Stimulated activated CD8-positive, alpha-beta memory T cell treated with anti-CD3 and anti-CD28 coated beads, Interleukin-12 subunit alpha, Interleukin-12 subunit beta, amount 100 ng/mL, for 4 hours (primary cell): ENCODE results near the gene EIF1.

ENCODE experiments used
- DNase-seq: peaks from one replicate; pipeline ENCODE4 v3.0.0-alpha.2; 2020; ENCODE audit warnings: low read depth

EIF1 gene

DNA sequence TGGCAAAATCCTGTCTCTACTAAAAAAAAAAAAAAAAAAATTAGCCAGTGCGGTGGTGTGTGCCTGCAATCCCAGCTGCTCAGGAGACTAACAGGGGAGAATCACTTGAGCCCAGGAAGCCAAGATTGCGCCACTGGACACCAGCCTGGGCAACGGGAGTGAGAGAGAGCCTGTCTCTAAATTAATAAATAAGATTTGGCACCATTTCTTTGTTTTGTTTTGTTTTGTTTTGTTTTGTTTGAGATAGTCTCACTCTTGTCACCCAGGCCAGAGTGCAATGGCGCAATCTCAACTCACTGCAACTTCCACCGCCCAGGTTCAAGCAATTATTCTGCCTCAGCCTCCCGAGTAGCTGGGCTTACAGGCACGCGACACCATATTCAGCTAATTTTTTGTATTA is 14.0 kb downstream of the EIF1 start:
- DNase-seq = no peak

DNA sequence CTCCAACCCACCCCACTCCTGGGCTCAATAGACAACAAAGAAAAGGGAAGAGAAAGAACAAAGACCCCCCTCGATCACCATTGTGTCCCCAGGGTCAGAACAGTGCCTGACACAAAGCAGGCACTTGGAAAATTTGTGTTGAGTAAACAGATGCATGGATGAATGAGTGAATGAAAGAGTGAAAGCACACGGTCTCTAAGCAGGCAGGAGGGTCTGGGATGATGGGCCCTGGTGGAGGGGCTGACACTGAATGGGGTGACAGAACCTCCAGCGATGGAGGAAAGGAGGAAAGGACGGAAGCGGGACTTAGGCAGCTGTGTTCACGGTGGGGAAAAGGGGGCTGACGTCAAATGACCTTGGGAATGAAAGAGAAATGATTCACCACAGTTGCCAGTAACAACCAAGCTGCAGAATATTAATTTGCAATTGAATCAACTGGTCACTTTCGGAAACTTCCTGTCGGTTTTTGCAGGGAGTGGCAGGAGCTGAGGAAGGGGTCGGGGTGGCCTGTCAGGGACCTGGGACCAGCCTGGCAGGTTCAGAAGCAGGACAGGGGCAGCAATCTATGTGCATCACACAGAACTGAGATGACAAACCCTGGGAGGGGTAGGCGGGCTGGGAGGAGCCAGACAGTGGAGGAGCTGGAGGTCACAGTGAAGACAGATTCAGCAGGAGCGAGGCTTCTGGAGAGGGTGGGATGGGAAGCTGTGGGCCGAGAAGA is 16.7 kb downstream of the EIF1 start:
- no peak for DNase-seq

DNA sequence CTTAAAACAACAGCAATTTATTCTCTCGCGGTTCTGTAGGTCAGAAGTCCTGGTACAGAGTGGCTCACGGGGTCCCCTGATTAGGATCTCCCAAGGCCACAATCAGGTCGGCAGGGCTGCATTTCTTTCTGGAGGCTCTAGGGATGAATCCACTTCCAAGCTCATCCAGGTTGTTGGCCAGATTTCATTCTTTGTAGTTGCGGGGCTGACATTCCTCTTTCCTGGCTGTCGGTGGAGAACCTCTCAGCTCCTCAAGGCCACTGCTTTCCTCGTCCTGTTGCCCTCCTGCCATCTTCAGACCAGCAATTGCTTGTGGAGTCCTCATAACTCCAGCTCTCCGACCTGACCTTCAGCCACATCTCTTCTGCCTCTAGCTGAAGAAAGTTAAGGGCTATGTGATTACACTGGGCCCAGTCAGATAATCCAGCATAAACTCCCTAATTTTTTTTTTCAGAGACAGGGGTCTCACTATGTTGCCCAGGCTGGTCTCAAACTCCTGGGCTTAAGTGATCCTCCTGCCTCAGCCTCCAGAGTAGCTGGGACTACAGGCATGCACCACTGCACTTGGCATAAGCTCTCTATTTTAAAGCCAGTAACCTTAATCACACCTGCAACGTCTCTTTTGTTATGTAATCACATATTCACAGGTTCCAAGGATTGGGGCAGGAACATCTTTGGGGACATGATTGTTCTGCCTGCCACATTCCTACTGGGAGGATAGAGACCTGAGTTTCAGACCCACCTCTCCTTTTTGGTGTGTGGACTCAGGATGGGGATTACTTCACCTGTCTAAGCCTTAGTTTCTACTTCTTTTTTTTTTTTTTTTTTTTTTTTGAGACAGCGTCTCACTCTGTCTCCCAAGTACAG is 19.4 kb downstream of the EIF1 start:
- DNase-seq = no peak

GRCh38 chr17:41710472-41711090 is 21.9 kb downstream of the EIF1 start:
- no peak for DNase-seq

DNA sequence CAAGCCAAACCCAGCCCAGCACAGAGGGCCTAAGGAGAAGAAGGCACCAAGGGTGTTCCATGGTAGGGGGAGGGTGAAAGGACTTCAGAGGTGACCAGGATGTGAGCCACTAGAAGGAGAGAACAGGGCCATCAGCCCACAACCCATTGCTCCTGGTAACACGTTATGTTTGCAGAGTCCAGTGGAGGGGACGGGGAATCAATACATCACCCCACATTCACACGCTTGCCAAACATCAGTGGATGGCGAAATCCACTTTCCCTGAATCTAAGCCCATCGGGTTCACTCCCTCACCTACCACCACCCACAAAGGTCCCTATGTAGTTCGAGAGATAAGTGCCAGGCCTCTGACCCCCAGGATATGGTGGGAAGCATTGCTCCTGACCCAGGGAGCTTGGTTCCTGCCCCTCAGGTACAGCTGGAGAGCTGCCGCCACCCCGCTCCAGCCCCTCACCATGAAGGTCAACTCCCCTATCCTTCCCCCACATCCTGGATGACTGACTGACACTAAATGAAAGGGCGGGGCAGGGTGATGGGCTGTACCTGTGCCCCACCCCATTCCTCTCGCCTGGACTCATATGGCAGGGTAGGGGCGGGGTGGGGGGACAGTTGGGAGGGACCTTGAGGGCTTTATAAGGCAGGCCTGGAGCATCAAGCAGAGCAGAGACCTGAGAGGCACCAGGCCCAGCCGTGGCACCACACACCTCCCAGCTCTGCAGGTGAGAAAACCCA is 23.1 kb downstream of the EIF1 start, which contains the start of gene GAST:
TSS of gene GAST (plus strand) at position 663 of the 732 bp plus-strand sequence. CDS start 3,106 bp downstream, outside the sequence.
- DNase-seq = no peak

DNA sequence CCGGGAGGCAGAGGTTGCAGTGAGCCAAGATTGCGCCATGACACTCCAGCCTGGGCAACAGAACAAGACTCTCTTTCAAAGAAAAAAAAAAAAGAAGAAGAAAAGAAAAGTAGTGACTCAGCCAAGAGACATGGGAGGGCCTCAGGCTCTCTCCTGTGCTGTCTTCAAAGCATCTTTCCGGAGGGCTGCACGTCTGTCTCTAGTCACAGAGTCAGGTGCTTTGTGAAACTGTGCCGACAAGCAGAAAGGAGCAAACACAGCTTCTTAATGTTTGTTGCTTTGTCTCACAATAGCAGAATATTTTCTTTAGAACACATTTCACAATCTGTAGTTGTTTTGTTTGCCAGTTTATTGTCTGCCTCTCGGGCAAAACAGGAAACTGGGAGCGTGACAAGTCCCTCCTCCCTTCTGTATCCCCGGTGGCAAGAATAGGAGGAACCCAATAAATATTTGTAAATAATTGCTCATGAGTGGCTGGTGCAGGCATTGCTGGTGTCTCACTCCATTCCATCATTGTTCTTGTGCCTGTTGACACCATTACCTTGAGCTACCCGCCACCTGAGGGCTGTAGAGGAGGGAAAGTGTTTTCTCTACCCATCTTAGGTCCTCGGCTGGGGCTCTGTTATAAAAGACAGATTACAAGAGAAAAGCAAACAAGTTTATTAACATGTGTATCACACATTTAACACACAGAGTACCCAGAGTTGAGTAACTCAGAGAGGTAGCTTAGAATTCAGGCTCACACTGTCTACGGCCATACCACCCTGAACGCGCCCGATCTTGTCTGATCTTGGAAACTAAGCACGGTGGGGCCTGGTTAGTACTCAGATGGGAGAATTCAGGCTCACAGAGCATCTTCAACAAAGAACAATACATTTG is 29.0 kb downstream of the EIF1 start:
- no peak for DNase-seq

DNA sequence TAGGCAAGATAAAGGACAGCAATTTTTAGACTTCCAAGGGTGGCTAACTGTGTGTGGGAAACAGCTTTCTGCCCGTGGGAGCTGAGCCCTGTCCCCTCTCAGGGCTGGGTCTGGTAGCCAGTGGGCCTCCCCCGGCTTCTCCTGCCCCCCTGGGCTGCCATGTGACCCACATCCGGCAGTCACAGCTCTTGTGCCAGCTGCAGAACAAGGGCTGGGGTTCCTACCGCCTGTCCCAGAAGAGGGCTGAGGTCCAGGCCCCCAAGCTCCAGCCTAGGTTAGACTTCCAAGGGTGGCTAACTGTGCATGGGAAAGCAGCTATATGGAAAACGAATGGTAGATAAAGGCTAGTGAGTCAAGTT is 29.6 kb downstream of the EIF1 start:
- DNase-seq = no peak

- DNase-seq = no peak
These were observed 33.5 kb downstream of the EIF1 start for GRCh38 chr17:41722231-41722630.

- DNase-seq = no peak
These were observed 35.3 kb downstream of the EIF1 start for GRCh38 chr17:41723801-41724475.

GRCh38 chr17:41724476-41725050 is 35.9 kb downstream of the EIF1 start:
- DNase-seq = no peak

- DNase-seq = no peak
These were observed 36.4 kb downstream of the EIF1 start for GRCh38 chr17:41725134-41725533.

GRCh38 chr17:41728056-41728455 is 39.4 kb downstream of the EIF1 start:
- no peak for DNase-seq

DNA sequence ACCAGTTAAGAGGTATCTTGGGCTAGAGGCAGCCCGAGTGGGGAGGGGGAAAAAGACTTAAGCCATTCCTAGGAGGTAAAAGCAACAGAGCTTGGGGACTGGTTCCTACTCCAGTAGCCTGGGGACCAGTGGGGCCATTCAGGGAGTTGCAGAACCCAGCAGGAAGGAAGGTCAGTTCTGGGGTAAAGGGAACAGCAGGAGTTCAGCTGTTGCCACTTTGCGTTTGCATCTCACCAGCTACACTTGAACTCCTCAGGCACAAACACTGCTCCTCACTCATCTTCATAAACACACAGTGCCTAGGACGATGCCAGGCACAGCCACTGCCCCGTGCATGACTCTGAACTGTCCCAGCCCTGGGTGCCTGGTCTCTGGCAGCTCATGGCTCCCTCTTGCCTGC is 41.8 kb downstream of the EIF1 start:
- DNase-seq = no peak

GRCh38 chr17:41731836-41732235 is 43.2 kb downstream of the EIF1 start:
- DNase-seq = no peak

DNA sequence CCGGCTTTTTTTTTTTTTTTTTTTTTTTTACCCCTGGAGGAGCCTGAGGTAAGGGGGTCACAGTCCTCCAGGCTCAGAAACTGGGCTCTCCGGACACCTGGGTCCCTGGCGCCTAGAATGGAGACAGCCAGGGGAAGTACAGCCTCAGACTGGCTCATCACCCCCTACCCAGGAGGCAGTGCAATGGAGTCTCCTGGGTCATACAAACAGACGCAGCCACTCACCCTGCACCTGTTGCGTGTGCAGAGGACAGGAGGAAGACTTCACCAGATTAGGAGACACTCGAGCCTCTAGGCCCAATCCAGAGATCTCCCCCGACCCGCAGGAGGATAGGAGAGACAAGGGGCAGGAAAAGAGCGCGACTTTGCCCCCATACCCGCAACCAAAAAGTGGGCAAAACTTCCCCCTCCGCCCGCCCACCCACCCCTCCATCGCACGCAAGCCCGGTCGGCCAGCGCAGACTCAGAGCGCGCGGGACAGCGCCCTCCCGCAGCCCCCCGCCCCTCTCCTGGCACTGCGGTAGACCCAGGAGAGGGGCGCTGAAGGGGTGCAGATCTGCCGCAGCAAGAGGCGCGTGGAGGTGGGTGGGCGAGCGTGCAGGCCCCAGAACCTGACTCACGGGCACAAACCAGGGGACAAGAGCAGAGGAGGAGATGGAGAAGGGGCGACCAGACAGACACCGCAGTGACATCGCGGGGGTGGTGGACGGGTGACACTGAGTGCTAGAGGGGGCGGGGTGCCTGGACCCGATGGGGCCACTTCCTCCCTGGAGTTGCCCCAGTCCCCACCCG is 44.9 kb downstream of the EIF1 start:
- no peak for DNase-seq

DNA sequence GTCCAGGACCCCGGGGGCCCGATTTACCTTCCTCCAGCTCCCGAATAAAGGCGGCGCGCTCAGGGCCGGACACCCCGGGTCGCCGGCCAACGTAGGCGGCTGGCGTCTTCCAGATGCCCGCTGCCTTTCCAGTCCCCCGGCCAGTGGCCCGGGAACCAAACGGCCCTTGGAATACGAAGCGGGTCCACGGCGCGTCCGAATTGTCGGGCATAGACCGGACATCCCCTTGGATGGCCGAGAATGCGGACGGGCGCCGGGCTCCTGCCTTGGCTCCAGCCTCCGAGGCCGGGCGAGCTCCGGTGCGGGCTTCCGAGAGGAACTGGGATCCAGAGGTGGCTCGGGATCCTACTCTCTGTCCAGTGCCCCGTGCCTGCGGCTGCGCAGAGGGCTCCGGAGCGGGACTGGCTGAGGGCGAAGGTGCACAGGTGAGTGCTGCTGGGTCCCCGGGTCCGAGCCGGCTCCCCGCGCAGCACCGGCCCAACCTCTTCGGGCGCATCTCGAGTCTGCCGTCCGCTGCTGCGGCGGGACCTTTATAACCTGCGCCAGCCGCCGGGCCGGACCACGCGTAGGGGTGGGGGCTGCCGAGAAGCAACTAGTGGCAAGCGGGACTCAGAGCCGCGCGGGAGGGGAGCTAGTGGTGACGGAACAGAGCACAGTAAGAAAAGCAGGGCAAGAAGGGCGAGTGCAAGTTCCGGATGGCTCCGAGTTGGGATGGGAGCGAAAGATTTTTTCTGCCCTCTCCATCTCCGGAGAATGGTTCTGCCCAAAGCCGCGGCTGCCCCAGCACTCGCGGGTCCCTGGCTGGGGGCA is 45.7 kb downstream of the EIF1 start, which contains the start of gene HAP1:
TSS of gene HAP1 (minus strand) at position 505 of the 810 bp plus-strand sequence. CDS start at position 496, 9 bp downstream.
- DNase-seq = no peak

GRCh38 chr17:41734949-41735313 is 46.2 kb downstream of the EIF1 start:
- DNase-seq = no peak

DNA sequence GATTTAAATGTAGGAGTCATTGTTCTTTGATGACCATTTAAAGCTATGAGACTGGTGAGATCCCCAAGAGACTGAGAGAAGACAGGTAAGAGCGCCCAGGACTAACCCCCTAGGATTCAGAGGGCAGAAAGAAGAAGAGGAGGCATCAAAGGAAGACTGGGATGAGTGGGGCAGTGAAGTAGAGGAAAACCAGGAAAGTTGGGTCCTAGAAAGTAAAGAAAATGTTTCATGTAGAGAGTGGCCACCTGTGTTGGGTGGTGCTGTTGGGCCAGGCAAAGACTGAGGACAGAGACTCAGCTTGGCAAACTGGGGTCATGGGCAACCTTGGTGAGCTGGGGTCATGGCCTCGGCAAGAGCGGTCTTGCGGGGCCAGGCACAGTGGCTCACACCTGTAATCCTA is 47.1 kb downstream of the EIF1 start:
- DNase-seq = no peak
